ENCODE measurements around the gene TMEM165. TPM values are rescaled to one million over a fixed set of nuclear protein-coding genes. Genes with fewer than 3 reads are reported as not detected.

Gene TMEM165
- polyA plus RNA-seq, 1 donor from 2014 or later, result 102 TPM

- peak overlapping the region; percentile 90 for H3K4me3 ChIP-seq (ENCODE audit: low read length)
- H3K9me2 ChIP-seq (ENCODE audit: insufficient read depth, low read length), result no peaks in the 10 kb centered on the region
- no peaks in the 10 kb centered on the region for H3K79me2 ChIP-seq (replicated peaks; ENCODE audit: insufficient read depth, low read length)
- H3K27ac ChIP-seq (ENCODE audit: low read length), result peak overlapping the region; percentile 49
- H3K9me3 ChIP-seq (ENCODE audit: low read length), result no peaks in the 10 kb centered on the region
- H3K27me3 ChIP-seq (ENCODE audit: insufficient read depth, low read depth, low read length), result no peaks in the 10 kb centered on the region
- no peak for TF ChIP-seq MXI1 (conservative IDR thresholded peaks at IDR 0.05; ENCODE audit: poor library complexity, severe bottlenecking)
- TF ChIP-seq EP300 (conservative IDR thresholded peaks at IDR 0.05; ENCODE audit: poor library complexity, severe bottlenecking), result no peak
- no peak for TF ChIP-seq EZH2 (IDR thresholded peaks at IDR 0.05; ENCODE audit: borderline replicate concordance, insufficient read depth, low read length, poor library complexity, severe bottlenecking)
- no peak for TF ChIP-seq SMC3 (conservative IDR thresholded peaks at IDR 0.05; ENCODE audit: poor library complexity)
- TF ChIP-seq CTCF (IDR thresholded peaks at IDR 0.05; ENCODE audit: poor library complexity, severe bottlenecking), result no peak
- no peak for TF ChIP-seq POLR2AphosphoS5 (IDR thresholded peaks at IDR 0.05)
- TF ChIP-seq REST (IDR thresholded peaks at IDR 0.05; ENCODE audit: borderline replicate concordance), result no peak
- TF ChIP-seq RAD21 (conservative IDR thresholded peaks at IDR 0.05), result no peak
- H4K20me1 ChIP-seq (ENCODE audit: insufficient read depth), result no peaks in the 10 kb centered on the region
- H2AFZ ChIP-seq (ENCODE audit: low read depth, low read length), result no peak overlapping the region
- H3K4me2 ChIP-seq (ENCODE audit: low read length), result peak overlapping the region; percentile 38
- H3K36me3 ChIP-seq (ENCODE audit: insufficient read depth, low read length), result no peaks in the 10 kb centered on the region
- no peaks in the 10 kb centered on the region for H3F3A ChIP-seq (ENCODE audit: insufficient read depth, low read length, poor library complexity, severe bottlenecking)
- H3K9ac ChIP-seq (ENCODE audit: low read length), result peak overlapping the region; percentile 76
Observed at GRCh38 chr4:55346851-55347255, 48.9 kb upstream of the TMEM165 start.

GRCh38 chr4:55347610-55348228 lies 48.0 kb upstream of the TMEM165 start:
- no peak for TF ChIP-seq MXI1 (conservative IDR thresholded peaks at IDR 0.05; ENCODE audit: poor library complexity, severe bottlenecking)
- no peak for TF ChIP-seq POLR2AphosphoS5 (IDR thresholded peaks at IDR 0.05)
- no peak for TF ChIP-seq TAF1 (IDR thresholded peaks at IDR 0.05; ENCODE audit: low read depth)
- TF ChIP-seq SMC3 (conservative IDR thresholded peaks at IDR 0.05; ENCODE audit: poor library complexity), result no peak
- no peak for TF ChIP-seq CTCF (IDR thresholded peaks at IDR 0.05; ENCODE audit: poor library complexity, severe bottlenecking)
- Histone ChIP-seq H2AFZ (ENCODE audit: low read depth, low read length) (no peak overlapping the region), H3K4me2 (ENCODE audit: low read length) (no peak overlapping the region), H4K20me1 (ENCODE audit: insufficient read depth) (no peaks in the 10 kb centered on the region), H3K9me2 (ENCODE audit: insufficient read depth, low read length) (no peaks in the 10 kb centered on the region), H3K36me3 (ENCODE audit: insufficient read depth, low read length) (no peaks in the 10 kb centered on the region), H3K9ac (ENCODE audit: low read length) (no peak overlapping the region), H3K79me2 (replicated peaks; ENCODE audit: insufficient read depth, low read length) (no peaks in the 10 kb centered on the region), H3K4me3 (ENCODE audit: low read length) (no peak overlapping the region), H3F3A (ENCODE audit: insufficient read depth, low read length, poor library complexity, severe bottlenecking) (no peaks in the 10 kb centered on the region), H3K27me3 (ENCODE audit: insufficient read depth, low read depth, low read length) (no peaks in the 10 kb centered on the region), H3K9me3 (ENCODE audit: low read length) (no peaks in the 10 kb centered on the region), H3K27ac (ENCODE audit: low read length) (no peak overlapping the region)
